SK-N-SH treated with all-trans-retinoic acid at 6 μM for 48 hours (cell line): ENCODE results near the gene GGTLC2.
A peak's percentile ranks its signal among the peaks of the same experiment; 100 is the strongest.

Experiments
- ATAC-seq: fragments of 200-7000 bp; cut with Tn5 transposase; 3 replicates; pipeline ENCODE4 v1.9.1; 2020; ENCODE audit warnings: mild to moderate bottlenecking, moderate library complexity
- ARNTL ChIP-seq: fragments of 450-650 bp; formaldehyde crosslinking; IDR thresholded peaks from 2 replicates; pipeline ENCODE4 v1.5.0; 2020; ENCODE audit warnings: low read depth, mild to moderate bottlenecking, moderate library complexity, borderline replicate concordance
- BACH2 ChIP-seq: fragments of 250-450 bp; sonication (Bioruptor Pico); IDR thresholded peaks from 2 replicates; pipeline ENCODE4 v1.9.0; 2021; ENCODE audit warnings: mild to moderate bottlenecking, borderline replicate concordance
- CSDC2 ChIP-seq: fragments of 250-450 bp; sonication (Bioruptor Pico); IDR thresholded peaks from 2 replicates; pipeline ENCODE4 v1.5.0; 2020; ENCODE audit warnings: mild to moderate bottlenecking, moderate library complexity
- GLIS3 ChIP-seq: fragments of 250-450 bp; sonication (Bioruptor Pico); IDR thresholded peaks from 2 replicates; pipeline ENCODE4 v1.5.0; 2020; ENCODE audit warnings: mild to moderate bottlenecking, moderate library complexity
- ISL1 ChIP-seq: fragments of 250-450 bp; sonication (Bioruptor Pico); IDR thresholded peaks from 2 replicates; pipeline ENCODE4 v2.1.2; 2022; ENCODE audit warnings: mild to moderate bottlenecking, moderate library complexity
- OSR1 ChIP-seq: fragments of 250-450 bp; sonication (Bioruptor Pico); IDR thresholded peaks from 2 replicates; pipeline ENCODE4 v1.8.0; 2022; ENCODE audit warnings: moderate library complexity, mild to moderate bottlenecking, inconsistent platforms
- RARB ChIP-seq: fragments of 250-450 bp; sonication (Bioruptor Pico); IDR thresholded peaks from 2 replicates; pipeline ENCODE4 v1.8.0; 2021; ENCODE audit warnings: mild to moderate bottlenecking, moderate library complexity
- SNAI2 ChIP-seq: fragments of 250-450 bp; sonication (Bioruptor Pico); IDR thresholded peaks from 2 replicates; pipeline ENCODE4 v1.5.0; 2020; ENCODE audit warnings: mild to moderate bottlenecking, moderate library complexity
- TCF4 ChIP-seq: fragments of 250-450 bp; sonication (Bioruptor Pico); IDR thresholded peaks from 2 replicates; pipeline ENCODE4 v1.8.0; 2021; ENCODE audit warnings: mild to moderate bottlenecking, moderate library complexity, borderline replicate concordance
- TOX ChIP-seq: fragments of 250-450 bp; sonication (Bioruptor Pico); IDR thresholded peaks from 2 replicates; pipeline ENCODE4 v1.8.0; 2021; ENCODE audit warnings: mild to moderate bottlenecking, moderate library complexity, borderline replicate concordance
- ZC3H10 ChIP-seq: fragments of 250-450 bp; sonication (Bioruptor Pico); IDR thresholded peaks from 2 replicates; pipeline ENCODE4 v1.5.1; 2021; ENCODE audit warnings: mild to moderate bottlenecking, moderate library complexity
- ZFP3 ChIP-seq: fragments of 250-450 bp; sonication (Bioruptor Pico); IDR thresholded peaks from 2 replicates; pipeline ENCODE4 v1.5.0; 2020; ENCODE audit warnings: mild to moderate bottlenecking, moderate library complexity
- ZFP30 ChIP-seq: fragments of 450-650 bp; formaldehyde crosslinking; IDR thresholded peaks from 2 replicates; pipeline ENCODE4 v1.5.0; 2022; ENCODE audit warnings: mild to moderate bottlenecking, moderate library complexity
- ZNF565 ChIP-seq: fragments of 450-650 bp; formaldehyde crosslinking; conservative IDR thresholded peaks from 2 replicates; pipeline ENCODE4 v1.5.0; 2020; ENCODE audit warnings: low read depth, mild to moderate bottlenecking, moderate library complexity
- ZNF70 ChIP-seq: fragments of 450-650 bp; formaldehyde crosslinking; IDR thresholded peaks from 2 replicates; pipeline ENCODE4 v1.5.0; 2020; ENCODE audit warnings: mild to moderate bottlenecking, moderate library complexity
- TF ChIP-seq, protein P1 (sequence below): fragments of 250-450 bp; sonication (Bioruptor Pico); IDR thresholded peaks from 2 replicates; pipeline ENCODE4 v1.8.0; 2021; ENCODE audit warnings: low read depth, mild to moderate bottlenecking, moderate library complexity, borderline replicate concordance
- TF ChIP-seq, protein P2 (sequence below): fragments of 250-450 bp; sonication (Bioruptor Pico); IDR thresholded peaks from 2 replicates; pipeline ENCODE4 v1.8.0; 2020; ENCODE audit warnings: mild to moderate bottlenecking, moderate library complexity, borderline replicate concordance
- TF ChIP-seq, protein P3 (sequence below): fragments of 250-450 bp; sonication (Bioruptor Pico); IDR thresholded peaks from 2 replicates; pipeline ENCODE4 v1.5.0; 2020; ENCODE audit warnings: mild to moderate bottlenecking, moderate library complexity
- TF ChIP-seq, protein P4 (sequence below): fragments of 250-450 bp; sonication (Bioruptor Pico); IDR thresholded peaks from 2 replicates; pipeline ENCODE4 v1.5.1; 2020; ENCODE audit warnings: low read depth, mild to moderate bottlenecking, moderate library complexity
- TF ChIP-seq, protein P5 (sequence below): fragments of 250-450 bp; sonication (Bioruptor Pico); IDR thresholded peaks from 2 replicates; pipeline ENCODE4 v1.5.1; 2021; ENCODE audit warnings: mild to moderate bottlenecking, moderate library complexity

The GGTLC2 gene

DNA sequence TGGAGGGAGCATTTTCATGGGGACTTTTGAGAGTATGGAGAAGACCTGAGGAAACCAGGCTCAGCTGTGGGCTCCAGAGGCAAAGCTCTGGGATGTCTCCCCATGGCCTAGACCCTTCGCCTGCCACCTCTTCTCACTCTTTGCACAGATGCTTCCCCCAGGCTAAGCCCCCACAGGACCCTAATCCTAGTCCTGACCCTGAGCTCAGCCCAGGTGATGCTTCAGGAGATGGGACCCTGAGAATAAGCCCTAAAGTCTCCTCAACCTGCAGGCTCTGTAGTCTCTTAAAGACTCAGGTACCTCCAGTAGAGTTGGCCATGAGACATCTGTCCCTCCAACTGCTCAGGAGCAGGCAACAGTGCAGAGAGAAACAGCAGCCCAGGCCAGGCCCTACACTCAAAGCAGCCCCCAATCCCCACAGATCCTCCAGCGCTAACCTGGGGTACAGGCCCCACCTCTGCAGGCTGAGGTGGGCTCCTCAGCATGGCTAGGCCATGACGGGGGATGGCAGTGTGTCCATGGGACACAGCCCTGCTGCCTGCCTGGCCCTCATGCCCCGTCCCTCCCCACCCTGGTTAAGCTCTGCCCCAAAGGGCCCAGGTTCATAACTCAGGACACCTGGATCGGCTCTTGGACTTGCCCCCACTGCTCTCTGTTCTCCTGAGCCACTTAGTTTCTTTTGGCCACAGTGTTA lies 39.4 kb downstream of the GGTLC2 start (continued):
- TF ChIP-seq, protein P1, sequence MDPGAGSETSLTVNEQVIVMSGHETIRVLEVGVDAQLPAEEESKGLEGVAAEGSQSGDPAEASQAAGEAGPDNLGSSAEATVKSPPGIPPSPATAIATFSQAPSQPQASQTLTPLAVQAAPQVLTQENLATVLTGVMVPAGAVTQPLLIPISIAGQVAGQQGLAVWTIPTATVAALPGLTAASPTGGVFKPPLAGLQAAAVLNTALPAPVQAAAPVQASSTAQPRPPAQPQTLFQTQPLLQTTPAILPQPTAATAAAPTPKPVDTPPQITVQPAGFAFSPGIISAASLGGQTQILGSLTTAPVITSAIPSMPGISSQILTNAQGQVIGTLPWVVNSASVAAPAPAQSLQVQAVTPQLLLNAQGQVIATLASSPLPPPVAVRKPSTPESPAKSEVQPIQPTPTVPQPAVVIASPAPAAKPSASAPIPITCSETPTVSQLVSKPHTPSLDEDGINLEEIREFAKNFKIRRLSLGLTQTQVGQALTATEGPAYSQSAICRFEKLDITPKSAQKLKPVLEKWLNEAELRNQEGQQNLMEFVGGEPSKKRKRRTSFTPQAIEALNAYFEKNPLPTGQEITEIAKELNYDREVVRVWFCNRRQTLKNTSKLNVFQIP: no peak

DNA sequence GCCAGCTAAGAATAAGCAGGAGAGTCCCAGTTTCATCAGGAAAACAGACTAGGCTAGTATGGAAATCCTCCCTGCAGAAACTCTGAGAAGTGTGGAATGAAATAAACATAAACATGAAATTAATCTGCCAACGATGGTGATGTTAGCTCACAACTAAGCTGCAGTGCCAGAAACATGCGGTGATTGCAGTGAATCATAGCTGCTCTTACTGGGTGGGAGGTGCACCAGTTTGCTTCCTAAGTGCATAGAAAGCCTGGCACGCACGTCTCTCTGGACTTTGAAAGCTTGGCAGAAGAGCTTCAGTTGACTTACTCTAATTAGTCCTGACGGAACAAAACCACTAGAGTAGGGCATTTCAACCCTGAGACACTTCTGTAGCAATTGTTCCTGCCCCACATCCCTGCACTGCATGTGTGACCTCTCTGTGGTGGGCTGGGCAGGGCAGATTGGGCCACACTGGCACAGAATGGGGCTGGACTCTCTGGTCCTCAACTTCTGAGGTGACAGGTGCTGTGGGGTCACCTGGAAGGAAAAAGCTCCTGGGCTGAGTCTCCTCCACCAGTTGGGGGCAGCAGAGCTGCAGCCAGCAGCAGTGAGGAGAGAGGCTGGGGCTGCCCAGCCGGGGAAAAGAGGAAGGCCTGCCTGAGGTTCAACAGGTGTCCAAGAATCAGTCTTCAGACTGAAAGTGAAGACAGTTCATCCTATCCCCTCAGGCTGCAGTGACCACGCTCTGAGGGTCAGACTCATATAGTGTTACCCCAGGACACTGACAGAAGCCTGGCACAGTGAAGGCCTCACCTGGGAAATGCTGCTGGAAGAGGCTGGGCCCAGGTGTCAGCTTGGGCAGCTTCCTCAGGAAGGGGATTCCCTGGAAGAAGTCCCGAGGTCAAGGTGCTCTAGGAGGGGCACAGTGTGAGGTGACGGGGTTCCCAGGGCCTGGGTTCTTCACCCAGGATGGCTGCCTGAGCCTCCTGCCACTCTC lies 40.5 kb downstream of the GGTLC2 start:
- no peak for TF ChIP-seq TOX (CRISPR knock-in tag)
- no peak for TF ChIP-seq ZFP3 (CRISPR knock-in tag)
- TF ChIP-seq TCF4: no peak
- no peak for TF ChIP-seq BACH2
- TF ChIP-seq RARB (CRISPR knock-in tag): no peak
- no peak for TF ChIP-seq ZNF70 (CRISPR knock-in tag)
- TF ChIP-seq SNAI2 (CRISPR knock-in tag): no peak
- TF ChIP-seq CSDC2: no peak
- TF ChIP-seq, protein P2, sequence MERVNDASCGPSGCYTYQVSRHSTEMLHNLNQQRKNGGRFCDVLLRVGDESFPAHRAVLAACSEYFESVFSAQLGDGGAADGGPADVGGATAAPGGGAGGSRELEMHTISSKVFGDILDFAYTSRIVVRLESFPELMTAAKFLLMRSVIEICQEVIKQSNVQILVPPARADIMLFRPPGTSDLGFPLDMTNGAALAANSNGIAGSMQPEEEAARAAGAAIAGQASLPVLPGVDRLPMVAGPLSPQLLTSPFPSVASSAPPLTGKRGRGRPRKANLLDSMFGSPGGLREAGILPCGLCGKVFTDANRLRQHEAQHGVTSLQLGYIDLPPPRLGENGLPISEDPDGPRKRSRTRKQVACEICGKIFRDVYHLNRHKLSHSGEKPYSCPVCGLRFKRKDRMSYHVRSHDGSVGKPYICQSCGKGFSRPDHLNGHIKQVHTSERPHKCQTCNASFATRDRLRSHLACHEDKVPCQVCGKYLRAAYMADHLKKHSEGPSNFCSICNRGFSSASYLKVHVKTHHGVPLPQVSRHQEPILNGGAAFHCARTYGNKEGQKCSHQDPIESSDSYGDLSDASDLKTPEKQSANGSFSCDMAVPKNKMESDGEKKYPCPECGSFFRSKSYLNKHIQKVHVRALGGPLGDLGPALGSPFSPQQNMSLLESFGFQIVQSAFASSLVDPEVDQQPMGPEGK: no peak
- no peak for TF ChIP-seq ZFP30
- no peak for TF ChIP-seq ZC3H10
- TF ChIP-seq, protein P3, sequence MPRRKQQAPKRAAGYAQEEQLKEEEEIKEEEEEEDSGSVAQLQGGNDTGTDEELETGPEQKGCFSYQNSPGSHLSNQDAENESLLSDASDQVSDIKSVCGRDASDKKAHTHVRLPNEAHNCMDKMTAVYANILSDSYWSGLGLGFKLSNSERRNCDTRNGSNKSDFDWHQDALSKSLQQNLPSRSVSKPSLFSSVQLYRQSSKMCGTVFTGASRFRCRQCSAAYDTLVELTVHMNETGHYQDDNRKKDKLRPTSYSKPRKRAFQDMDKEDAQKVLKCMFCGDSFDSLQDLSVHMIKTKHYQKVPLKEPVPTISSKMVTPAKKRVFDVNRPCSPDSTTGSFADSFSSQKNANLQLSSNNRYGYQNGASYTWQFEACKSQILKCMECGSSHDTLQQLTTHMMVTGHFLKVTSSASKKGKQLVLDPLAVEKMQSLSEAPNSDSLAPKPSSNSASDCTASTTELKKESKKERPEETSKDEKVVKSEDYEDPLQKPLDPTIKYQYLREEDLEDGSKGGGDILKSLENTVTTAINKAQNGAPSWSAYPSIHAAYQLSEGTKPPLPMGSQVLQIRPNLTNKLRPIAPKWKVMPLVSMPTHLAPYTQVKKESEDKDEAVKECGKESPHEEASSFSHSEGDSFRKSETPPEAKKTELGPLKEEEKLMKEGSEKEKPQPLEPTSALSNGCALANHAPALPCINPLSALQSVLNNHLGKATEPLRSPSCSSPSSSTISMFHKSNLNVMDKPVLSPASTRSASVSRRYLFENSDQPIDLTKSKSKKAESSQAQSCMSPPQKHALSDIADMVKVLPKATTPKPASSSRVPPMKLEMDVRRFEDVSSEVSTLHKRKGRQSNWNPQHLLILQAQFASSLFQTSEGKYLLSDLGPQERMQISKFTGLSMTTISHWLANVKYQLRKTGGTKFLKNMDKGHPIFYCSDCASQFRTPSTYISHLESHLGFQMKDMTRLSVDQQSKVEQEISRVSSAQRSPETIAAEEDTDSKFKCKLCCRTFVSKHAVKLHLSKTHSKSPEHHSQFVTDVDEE (CRISPR knock-in tag): no peak
- TF ChIP-seq GLIS3 (CRISPR knock-in tag): no peak
- TF ChIP-seq, protein P4, sequence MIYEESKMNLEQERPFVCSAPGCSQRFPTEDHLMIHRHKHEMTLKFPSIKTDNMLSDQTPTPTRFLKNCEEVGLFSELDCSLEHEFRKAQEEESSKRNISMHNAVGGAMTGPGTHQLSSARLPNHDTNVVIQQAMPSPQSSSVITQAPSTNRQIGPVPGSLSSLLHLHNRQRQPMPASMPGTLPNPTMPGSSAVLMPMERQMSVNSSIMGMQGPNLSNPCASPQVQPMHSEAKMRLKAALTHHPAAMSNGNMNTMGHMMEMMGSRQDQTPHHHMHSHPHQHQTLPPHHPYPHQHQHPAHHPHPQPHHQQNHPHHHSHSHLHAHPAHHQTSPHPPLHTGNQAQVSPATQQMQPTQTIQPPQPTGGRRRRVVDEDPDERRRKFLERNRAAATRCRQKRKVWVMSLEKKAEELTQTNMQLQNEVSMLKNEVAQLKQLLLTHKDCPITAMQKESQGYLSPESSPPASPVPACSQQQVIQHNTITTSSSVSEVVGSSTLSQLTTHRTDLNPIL (CRISPR knock-in tag): no peak
- TF ChIP-seq ZNF565: no peak
- TF ChIP-seq ISL1 (CRISPR knock-in tag): no peak
- TF ChIP-seq, protein P5, sequence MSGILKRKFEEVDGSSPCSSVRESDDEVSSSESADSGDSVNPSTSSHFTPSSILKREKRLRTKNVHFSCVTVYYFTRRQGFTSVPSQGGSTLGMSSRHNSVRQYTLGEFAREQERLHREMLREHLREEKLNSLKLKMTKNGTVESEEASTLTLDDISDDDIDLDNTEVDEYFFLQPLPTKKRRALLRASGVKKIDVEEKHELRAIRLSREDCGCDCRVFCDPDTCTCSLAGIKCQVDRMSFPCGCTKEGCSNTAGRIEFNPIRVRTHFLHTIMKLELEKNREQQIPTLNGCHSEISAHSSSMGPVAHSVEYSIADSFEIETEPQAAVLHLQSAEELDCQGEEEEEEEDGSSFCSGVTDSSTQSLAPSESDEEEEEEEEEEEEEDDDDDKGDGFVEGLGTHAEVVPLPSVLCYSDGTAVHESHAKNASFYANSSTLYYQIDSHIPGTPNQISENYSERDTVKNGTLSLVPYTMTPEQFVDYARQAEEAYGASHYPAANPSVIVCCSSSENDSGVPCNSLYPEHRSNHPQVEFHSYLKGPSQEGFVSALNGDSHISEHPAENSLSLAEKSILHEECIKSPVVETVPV (CRISPR knock-in tag): no peak
- TF ChIP-seq OSR1: no peak
- ATAC-seq: peak; percentile 37; the same call in 1 of the 3 replicates

DNA sequence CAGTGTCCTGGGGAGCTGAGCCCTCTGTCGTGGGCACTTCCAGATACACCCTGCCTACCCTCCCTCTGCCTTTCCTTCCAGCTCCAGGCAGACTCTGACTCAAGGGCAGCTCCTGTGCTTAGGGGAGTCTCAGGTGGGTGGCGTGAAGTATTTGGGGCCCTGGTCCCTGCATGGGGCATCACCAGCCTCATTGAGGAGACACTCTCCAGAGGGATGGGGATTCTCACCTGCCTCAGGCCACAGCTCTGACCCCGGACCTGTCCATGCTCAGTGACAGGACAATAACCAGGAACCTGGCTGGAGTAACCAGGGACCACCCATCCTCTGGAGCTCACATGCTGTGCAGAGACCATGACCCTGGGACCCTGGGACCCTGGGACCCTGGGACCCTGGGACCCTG lies 41.2 kb downstream of the GGTLC2 start:
- TF ChIP-seq, protein P1: no peak
- TF ChIP-seq, protein P2: no peak
- no peak for TF ChIP-seq ZFP30
- TF ChIP-seq RARB (CRISPR knock-in tag): no peak
- TF ChIP-seq CSDC2: no peak
- no peak for TF ChIP-seq ZFP3 (CRISPR knock-in tag)
- TF ChIP-seq, protein P5 (CRISPR knock-in tag): no peak
- TF ChIP-seq SNAI2 (CRISPR knock-in tag): no peak
- TF ChIP-seq ARNTL (CRISPR knock-in tag): no peak
- TF ChIP-seq ZC3H10: no peak
- ATAC-seq: no peak
